HuH-7 (cell line): ENCODE measurements around the gene RGPD3.
"Not testable (repeated sequence)": the region's sequence is repeated elsewhere in the genome, so short reads cannot be mapped to it uniquely, and the experiment has no call there.

Experiments used
- DNase-seq: peaks from one replicate; pipeline ENCODE4 v3.0.0; 2011; ENCODE audit warnings: low spot score

Gene RGPD3

DNA sequence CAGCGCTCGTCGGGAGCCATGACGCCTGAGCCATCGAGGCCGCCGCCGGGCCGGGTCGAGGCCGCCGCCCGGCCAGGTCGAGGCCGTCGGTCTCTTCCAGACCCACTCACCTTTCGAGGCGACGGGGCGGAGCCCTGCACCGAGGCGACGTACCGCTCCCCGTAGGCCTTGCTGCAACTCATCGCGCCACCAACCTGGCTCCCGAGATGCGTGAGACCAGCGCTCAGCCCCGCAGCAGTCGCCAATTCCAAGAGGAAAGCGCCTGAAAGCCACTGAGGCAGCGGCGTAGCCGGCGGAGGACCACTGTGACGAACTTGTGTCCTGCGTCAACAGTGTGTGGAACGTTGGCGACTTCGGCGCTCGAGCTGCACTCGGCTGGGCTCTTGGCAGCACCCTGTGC is at the start of gene RGPD3:
Gene RGPD3 (minus strand): TSS at position 307 of the 400 bp plus-strand sequence. CDS start 125 bp downstream, at position 182.
- not testable (repeated sequence) for DNase-seq

DNA sequence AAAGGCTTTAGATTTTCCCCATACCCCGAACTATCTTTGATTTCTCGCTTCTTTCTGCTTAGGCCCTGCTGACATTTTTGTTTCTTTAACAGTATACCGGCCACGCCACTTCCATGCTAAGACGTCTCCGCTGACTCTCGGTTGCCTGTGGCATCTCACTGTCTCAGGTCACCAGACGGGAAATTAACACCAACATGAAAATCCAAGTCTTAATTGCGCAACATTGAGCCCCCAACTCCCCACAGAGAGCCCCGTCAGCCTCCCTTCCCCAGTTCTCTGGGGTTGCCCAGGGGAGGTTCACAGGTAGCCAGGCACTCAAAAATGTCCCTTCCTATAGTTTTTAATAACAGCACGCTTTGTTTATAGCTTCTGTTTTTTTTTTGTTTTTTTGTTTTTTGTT is 49.1 kb upstream of the RGPD3 start:
- DNase-seq = no peak

DNA sequence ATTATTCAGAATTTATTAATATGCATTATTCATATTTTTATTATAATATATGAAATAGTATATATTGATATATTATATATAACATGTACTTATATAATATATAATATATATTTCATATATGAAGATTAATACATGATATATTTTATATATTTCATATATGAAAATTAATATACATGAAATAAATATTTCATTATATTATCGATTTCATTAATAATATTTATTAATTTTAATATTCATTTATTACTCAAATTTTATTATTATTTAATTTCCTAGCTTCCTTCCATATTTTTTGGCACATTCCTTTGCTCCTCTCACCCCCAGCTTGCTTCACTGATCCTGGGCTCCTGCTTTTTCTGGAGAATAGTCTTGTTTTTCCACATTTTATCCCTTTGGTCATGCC is 48.7 kb upstream of the RGPD3 start:
- DNase-seq = no peak

DNA sequence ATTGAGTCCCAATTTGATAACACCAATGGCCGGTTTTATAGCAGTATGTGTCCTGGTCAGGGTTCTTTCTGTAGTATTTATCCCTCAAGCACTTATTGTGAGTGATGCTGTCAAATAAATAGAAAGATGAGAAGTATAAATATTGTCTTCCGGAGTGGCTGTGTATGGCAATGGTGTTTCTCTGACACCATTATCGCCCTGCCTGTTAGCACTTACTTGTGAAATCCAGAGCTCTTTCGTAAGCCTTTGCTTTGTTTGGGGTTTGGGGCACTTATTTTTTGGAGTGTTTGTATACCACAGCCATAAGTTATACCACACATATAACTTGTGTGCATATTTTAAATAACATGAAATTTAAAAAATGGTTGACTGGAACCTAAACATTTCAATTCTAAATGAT is 48.2 kb upstream of the RGPD3 start:
- no peak for DNase-seq

DNA sequence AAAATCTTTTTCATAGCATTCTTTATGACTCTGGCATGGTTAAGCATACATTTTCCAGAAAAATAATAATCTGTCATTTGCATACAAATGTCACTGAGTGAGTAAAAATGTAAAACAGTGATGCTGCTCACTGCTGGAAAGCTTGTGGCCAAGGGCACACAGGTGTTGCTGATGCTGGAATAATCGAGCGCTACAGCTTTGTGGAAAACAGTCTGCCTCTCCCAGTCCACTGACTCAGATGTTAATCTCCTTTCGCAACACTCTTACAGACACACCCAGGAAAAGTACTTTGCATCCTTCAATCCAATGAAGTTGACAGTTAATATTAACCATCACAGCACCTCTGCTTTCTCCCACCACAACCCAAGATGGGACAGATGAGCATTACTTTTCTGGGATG is 46.6 kb upstream of the RGPD3 start:
- DNase-seq = not testable (repeated sequence)

DNA sequence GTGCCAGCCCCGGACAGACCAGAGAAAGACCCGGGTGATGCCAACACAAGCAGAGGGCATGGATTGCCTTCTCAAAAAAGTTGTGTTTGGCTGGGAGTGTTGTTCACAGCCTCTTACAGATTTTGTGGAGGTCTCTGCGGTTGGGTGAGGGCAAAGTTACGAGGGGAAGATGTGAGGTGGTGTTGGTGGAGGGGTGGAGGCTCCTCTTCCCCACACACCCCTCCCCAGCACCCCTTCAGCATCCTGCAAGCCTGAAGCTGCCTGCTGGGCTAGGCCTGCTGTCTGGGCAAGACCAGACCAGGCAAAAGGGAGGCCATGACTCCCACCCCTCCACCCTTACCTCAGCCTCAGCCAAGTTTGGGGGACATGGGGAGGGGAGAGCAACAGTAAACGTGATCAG is 45.2 kb upstream of the RGPD3 start:
- DNase-seq = not testable (repeated sequence)

DNA sequence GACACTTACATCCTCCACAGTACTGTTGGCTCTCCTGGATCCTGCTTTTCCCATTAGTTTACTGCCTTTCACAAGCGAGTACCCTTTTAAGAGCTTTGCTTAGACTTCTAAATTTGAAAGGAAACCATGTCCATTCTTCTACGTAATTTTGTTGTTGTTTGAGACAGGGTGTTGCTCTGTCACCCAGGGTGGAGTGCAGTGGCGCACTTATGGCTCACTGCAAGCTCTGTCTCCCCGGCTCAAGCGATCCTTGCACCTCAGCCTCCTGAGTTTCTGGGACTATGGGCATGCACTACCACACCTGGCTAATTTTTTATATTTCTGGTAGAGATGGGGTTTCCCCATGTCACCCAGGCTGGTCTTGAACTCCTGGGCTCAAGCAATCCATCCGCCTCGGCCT is 43.7 kb upstream of the RGPD3 start:
- not testable (repeated sequence) for DNase-seq

DNA sequence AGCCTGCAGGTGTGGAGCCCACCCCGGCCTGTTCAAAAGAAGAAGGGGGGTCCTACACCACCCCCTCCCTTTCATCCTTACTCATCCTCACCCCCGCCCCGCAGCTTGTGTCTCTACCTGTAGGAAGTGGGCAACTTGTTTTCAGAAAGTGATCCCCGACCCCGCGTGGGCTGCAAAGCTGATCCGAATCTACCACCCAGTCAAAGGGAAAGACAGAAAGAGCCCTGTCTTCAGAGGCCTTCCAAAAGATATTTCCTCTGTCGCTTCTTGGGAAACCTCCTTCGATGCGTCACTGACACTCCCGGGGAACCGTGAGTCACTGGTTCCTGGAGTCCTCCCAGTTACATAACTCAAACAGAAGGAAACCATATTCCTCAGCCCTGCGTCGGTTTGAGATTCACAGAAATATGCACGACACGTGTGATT is 43.3 kb upstream of the RGPD3 start:
- DNase-seq = not testable (repeated sequence)

DNA sequence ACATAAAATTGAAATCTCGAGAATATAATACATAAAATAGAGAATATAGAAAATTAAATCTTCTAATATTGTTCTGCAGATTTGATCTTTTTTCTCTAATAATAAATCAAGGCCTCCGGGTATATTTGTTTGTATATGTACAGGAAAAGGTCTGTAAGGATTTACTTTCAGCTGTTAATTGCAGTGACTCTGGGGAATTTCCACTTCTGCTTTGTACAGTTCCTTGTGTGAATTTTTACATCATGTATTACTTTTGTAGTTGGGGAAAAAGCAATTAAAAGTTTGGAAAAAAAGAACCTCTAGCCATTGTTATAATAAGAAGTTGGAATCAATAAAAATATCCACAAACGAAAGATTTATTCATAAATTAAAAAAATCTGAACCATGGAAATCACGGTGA is 42.6 kb upstream of the RGPD3 start:
- not testable (repeated sequence) for DNase-seq

DNA sequence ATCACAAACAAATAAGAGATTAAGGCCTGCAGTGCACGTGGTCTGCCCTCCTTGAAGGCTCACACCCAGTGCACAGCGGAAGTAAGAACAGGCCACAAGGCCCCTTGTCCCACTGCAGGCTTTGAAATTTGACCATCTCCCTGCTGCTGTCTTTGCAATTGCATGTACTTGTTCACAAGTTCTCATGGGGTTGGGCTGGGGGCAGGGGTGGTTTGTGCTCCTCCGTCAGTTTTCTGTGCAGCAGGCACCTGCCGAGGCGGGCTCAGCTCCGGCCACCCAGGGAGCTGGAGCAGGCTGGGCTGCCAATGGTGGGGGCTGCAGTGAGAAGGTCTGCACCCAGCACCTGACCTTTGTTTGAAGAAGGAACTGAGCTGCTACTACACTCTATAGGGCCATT is 41.2 kb upstream of the RGPD3 start:
- DNase-seq = not testable (repeated sequence)

DNA sequence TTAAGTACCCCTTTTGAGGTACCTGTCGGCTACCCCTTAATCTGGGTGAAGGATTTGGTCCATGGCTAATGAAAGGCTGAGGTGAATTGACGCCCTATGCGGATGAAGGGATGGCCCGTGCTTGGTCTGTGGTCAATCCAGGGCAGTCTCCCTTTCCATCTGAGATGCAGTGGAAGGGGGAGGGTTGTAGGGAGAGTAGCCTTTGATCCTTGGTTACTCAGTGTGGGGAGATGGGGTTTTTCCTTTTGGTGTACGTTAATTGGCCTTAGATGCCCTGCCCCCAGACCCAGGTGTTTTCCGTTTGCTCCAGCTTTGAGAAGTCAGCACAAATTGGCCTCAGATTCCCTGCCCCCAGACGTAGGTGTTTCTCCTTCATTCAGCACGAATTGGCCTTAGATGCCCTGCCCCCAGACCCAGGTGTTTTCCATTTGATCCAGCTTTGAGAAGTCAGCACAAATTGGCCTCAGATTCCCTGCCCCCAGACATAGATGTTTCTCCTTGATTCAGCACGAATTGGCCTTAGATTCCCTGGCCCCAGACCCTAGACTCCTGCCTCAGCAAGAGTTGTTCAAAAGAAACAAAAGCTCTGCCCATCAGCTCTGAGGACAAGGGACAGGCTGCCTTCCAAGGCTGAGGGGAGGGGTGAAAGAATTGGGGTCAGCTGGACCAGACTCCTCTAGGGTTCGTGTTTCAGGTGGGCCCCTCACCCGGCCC is 40.6 kb upstream of the RGPD3 start:
- DNase-seq = not testable (repeated sequence)

DNA sequence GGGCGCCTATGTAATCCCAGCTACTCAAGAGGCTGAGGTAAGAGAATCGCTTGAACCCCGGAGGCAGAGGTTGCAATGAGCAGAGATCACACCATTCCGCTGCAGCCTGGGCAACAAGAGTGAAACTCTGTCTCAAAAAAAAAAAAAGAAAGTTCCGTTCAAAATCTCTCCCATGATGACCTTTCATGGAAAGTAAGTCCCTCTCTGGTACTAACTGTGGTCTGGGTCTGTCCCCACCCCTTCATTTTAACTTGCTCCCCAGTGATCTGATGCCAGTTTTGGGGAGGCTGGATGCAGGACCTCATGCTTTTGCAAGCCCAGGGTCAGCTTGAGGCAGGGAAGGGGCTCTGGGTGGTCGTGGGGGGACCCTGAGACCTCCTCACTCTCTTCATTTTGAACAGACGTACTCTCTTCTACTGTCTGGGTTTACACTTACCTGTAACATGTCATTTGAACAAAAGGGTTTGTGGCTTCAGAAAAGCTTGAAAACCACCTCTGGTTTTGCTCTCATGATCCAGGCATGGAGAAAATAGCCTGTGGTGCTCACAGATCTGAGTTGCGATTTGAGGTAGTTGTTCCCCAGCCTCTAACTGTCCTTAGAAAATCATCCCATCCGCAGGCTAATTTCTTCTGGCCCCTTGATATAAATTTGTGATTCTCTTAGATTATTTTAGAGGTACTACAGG is 37.9 kb upstream of the RGPD3 start:
- DNase-seq = not testable (repeated sequence)

DNA sequence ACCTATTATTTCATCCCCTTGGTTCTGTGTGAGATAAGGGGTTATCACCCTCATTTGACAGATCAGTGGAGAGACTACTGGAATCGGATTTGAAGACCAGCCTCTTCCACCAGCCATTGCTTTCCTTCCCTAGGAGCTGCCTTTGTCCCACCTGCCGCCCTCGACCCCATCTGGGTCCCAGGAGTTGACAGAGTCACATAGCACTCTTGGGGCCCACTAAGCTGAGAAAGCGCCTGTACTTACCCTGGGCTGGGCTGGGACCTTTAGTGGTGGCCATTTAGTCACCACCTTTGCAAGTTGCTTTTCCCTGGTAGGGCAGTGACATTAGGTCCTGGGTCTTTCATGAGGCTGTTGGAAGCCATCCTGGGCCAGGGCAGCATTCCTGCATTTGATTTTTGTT is 36.6 kb upstream of the RGPD3 start:
- DNase-seq = not testable (repeated sequence)

DNA sequence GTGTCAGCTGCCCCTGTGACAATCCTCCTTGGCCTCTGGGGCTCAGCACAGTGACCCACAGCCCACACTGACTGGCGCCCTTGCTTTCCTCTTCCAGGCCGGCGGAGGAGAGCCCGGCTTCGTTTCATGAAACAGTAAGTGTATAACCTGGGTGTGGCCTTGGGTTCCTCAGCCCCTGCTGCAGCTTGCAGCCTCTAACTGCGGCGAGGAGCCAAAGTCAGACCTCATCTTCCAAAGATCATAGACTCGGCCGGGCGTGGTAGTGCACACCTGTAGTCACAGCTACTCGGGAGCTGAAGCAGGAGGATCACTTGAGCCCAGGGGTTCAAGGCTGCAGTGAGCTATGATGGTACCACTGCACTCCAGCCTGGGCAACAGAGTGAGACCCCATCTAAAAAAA is 36.0 kb upstream of the RGPD3 start:
- not testable (repeated sequence) for DNase-seq

DNA sequence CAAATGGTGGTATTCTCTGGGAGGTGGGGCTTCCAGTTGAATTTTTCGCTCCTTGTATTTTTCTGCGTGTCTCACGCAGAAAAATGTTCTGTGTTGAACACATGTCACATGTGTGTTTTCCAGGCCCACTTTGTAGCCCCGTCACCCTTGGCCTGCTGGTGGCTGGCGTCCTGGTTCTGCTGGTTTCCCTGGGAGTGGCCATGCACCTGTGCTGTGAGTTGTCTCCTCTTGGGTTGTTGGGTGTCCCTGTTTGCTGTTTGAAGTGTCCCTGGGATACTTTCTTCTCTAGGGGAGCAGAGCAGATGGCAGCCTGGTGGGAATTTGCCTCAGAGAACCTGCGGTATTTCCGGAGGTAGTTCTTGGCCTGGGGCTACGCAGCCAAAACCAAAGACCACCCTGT is 34.1 kb upstream of the RGPD3 start:
- DNase-seq = not testable (repeated sequence)

DNA sequence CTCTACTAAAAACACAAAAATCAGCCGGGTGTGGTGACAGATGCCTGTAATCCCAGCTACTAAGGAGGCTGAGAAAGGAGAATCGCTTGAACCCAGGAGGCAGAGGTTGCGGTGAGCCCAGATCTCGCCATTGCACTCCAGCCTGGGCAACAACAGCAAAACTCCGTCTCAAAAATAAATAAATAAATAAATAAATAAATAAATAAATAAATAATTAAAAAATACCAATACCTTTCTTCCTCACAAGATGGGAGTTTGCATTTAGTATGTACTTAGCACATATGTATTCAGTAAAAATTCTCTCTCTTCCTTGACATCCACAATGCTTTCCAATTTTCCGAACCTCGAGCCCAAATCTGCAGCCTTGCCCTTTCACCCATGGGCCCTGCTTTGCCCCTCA is 32.1 kb upstream of the RGPD3 start:
- not testable (repeated sequence) for DNase-seq

DNA sequence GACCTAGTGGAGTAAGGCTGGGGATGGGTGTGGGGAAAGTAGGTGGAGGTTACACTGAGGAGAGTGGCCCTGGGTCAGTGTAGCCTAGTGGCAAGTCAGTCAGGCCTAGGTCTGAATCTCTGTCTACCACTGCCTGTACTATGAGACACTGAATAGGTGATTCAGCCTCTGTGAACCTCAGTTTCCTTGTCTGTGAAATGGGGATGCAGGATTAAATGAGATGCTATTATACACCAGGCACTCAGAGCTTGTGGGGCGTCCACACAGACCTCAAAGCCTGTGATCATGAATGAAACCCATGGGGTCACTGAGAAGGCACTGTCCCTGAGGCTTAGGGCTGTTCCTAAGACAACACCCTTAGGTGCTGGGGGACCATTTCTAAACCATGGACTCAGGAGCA is 30.3 kb upstream of the RGPD3 start:
- DNase-seq = not testable (repeated sequence)

DNA sequence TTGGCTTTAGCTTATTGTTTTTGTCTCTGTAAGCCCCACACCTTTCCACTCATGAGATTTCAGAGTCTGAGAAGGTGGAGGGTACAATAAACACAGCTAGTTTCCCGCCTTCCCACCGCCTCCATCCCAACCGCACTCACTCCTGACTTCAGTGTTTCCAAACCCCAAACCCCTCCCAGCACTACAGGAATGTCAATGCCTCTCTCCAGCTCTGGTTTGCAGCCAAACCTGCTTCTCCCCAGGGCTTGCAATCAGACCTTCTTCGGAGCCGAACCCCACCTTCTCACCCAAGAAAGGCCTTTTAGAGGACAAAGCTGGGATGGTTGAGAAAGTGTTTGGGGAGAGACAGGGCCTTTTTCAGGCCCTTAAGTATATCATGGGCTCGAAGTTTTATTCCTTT is 24.7 kb upstream of the RGPD3 start:
- DNase-seq = not testable (repeated sequence)

DNA sequence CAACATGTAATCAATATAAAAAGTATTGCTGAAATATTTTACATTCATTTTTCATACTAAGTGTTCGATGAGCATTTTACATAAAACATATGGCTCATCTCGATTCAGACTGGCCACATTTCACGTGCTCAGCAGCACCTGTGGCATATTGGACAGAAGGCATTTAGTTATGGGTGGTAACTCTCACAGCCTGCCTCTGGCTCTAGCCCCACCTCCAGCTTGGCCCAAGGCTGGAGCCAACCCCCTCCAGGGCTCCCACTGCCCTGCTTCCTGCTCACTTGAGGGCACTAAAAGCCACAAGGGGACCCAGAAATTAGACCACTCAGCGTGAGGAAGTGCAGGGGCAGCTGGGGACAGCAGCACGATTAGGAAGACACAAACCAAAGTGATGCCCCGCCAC is 24.2 kb upstream of the RGPD3 start:
- not testable (repeated sequence) for DNase-seq

DNA sequence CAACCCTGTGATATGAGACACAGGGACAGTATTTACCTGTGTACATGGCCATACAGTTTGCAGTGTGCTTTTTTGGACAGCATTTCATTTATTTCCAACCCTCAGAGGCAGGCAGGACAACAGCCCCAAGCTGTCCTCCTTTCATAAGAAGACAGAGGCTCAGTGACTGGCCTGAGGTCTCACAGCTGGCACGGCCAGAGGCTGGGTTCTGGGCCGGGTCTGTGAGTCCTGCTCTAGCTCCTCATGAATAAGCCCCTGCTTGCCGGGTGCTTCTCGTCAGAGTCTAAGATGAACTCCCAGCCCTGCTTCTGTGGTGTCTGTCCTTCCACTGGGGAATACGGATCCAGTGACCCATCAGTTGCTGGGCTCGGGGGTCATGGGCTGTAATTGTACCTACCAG is 21.5 kb upstream of the RGPD3 start:
- not testable (repeated sequence) for DNase-seq

DNA sequence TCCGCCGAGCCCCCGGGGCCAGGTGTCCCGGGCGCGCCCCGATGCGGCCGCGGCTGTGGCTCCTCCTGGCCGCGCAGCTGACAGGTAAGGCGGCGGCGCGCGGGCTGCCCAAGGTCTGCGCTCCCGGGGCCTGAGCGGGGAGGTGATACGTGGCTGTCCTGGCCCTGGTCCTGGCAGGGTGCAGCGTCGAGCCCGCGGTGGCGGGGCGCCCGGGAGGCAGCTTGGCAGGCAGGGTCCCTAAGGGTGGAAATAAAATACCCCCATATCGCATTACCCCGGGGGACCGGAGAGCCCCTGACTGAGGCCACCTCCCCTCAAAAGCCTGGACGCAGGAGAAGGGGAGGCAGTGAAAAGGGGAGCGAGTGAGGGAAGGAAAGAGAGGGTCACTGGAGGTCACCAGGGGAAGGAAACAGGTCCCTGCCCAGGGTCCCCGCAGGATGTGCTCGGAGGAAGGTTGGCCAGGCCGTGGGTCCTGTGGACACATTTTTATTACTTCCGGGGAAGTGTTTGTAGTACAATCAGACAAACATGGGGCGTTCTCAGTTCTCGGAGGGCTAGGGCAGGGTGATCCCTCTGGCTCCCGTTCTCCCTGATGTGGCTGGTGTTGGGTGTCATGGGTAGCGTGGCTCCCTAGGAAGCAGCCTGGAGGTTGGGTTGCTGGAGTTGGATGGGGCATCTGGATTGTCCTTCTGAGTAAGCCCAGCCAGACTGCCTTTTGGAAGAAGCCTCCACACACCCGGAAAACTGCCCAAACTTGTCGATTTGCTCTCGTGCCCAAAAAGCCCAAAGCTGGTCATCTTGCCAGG is 19.4 kb upstream of the RGPD3 start:
- not testable (repeated sequence) for DNase-seq

DNA sequence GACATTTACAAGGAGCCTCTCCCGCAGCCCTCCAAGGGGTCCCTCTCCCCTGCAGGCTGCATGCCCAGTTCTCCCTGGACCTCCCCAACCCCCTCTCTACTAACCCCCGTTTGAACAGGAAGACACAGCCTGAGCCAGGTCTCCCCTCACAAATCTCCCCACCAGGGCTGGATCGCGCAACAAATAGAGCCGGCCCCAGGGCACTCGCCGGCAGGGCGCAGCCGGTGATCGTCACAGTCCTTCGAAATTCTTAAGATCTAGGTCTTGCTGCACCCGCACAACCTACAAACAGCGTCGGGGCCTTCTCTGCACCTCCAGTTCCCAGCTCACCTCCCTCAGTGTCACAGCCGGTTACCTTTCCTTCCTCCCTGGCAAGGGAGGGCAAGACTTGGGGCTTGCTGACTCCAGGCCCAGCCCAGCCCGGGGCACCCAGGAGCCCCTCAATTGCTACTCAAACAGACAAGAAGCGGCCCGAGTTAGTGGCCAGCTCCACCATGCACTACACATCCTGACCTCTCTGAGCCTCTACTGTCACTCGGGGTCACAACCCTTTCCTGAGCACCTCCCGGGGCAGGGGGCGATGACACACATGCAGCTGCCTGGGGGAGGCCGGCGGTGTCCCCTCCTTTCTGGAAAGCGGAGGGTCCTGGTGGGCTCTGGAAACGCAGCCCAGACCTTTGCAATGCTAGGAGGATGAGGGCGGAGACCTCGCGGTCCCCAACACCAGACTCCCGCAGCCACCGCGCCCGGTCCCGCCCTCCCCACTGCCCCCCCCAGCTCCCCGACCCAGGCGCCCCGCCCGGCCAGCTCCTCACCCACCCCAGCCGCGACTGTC is 18.6 kb upstream of the RGPD3 start, which contains the start of gene CD8B2:
Gene CD8B2 (plus strand): TSS at position 814 of the 835 bp plus-strand sequence. CDS start 63 bp downstream, outside the sequence.
- DNase-seq = not testable (repeated sequence)
